Uterus (tissue), 4 donors: ENCODE results near the gene CRELD1. TPM values are rescaled to one million over a fixed set of nuclear protein-coding genes. Genes with fewer than 3 reads are reported as not detected.

Experiments
- DNase-seq, 2 donors: peaks; one replicate each; pipeline ENCODE4 v3.0.0-alpha.2; 2019 to 2020
- H3K27ac ChIP-seq, 2 donors: fragments of 200-600 bp; sonication (generic); 1 replicate in 1 of 2; 2 replicates in 1 of 2; pipeline ENCODE4 v1.5.1; 2016 to 2018
- H3K27me3 ChIP-seq, 2 donors: fragments of 200-600 bp; sonication (generic); one replicate each; pipeline ENCODE4 v1.5.1; 2018 to 2019; ENCODE audit warnings: control low read depth in 1 of 2
- H3K36me3 ChIP-seq, 2 donors: fragments of 200-600 bp; sonication (generic); one replicate each; pipeline ENCODE4 v1.5.1; 2019; ENCODE audit warnings: control low read depth in 1 of 2
- H3K4me1 ChIP-seq, 2 donors: fragments of 200-600 bp; sonication (generic); one replicate each; pipeline ENCODE4 v1.5.1; 2018 to 2019; ENCODE audit warnings: control low read depth in 1 of 2
- H3K4me3 ChIP-seq, 2 donors: fragments of 200-600 bp; sonication (generic); 1 replicate in 1 of 2; 2 replicates in 1 of 2; pipeline ENCODE4 v1.5.1; 2018 to 2019; ENCODE audit warnings: mild to moderate bottlenecking in 1 of 2
- H3K9me3 ChIP-seq, 2 donors: fragments of 200-600 bp; sonication (generic); one replicate each; pipeline ENCODE4 v1.5.1; 2019; ENCODE audit warnings: control low read depth in 1 of 2
- CTCF ChIP-seq, 4 experiments: fragments of 200-600 bp in 2 of 4; fragments of 450-650 bp in 2 of 4; sonication (generic) in 2 of 4; IDR thresholded peaks; one replicate each; pipeline ENCODE4 v1.5.1; 2016 to 2019; ENCODE audit warnings: antibody characterized with exemption in 4 of 4, mild to moderate bottlenecking in 2 of 4, moderate library complexity in 1 of 4
- POLR2A ChIP-seq, 2 donors: fragments of 450-650 bp; IDR thresholded peaks; one replicate each; pipeline ENCODE4 v1.6.1; 2016; ENCODE audit warnings: antibody characterized with exemption in 2 of 2, mild to moderate bottlenecking in 1 of 2, moderate library complexity in 1 of 2
- intact Hi-C: fragments of 100-400 bp; cut with DNase I; formaldehyde crosslinking; loops from one replicate; pipeline ENCODE4 v1.15.1; 2023; ENCODE audit warnings: low total_unique reads
- total RNA-seq, 4 donors: library from RNA; depleted of rRNA in 3 of 4; stranded (reverse); fragments of >200 nt in 3 of 4; gene quantifications; one replicate each; pipeline versions ENCODE4 v1.1.0 to v1.2.4, GENCODE V29; 2014 to 2023
- donor health status: DM: yes; HTN: yes; CAD: no.

The CRELD1 gene
- total RNA-seq, 4 donors from 2014 or later, result 20.4 to 38.8 (median 29.1) TPM

GRCh38 chr3:9942934-9943690 is 9.5 kb downstream of the CRELD1 start:
- no peaks in the 10 kb centered on the region for H3K9me3 ChIP-seq
- intact Hi-C loops, result no loop called here

GRCh38 chr3:9944271-9944670 is 10.6 kb downstream of the CRELD1 start:
- Histone ChIP-seq H3K4me1 (peaks cover 0 to 7% of the 10 kb centered on the region in 2 donors), H3K27me3 (no peaks in the 10 kb centered on the region), H3K4me3 (no peak overlapping the region), H3K27ac (no peak overlapping the region), H3K9me3 (no peaks in the 10 kb centered on the region), H3K36me3 (no peaks in the 10 kb centered on the region)
- intact Hi-C loops, result no loop called here
- TF ChIP-seq POLR2A (IDR thresholded peaks at IDR 0.05) (no peak), CTCF (IDR thresholded peaks at IDR 0.05) (no peak)
- DNase-seq, result no peak

More at GRCh38 chr3:9942934-9943690, 9.5 kb downstream of the CRELD1 start:
- peaks cover 0 to 7% of the 10 kb centered on the region in 2 donors for H3K4me1 ChIP-seq
- no peak for TF ChIP-seq CTCF (IDR thresholded peaks at IDR 0.05)
- no peak for TF ChIP-seq POLR2A (IDR thresholded peaks at IDR 0.05)
- DNase-seq, result no peak
- H3K27me3 ChIP-seq, result no peaks in the 10 kb centered on the region
- H3K27ac ChIP-seq, result no peak overlapping the region
- H3K36me3 ChIP-seq, result no peaks in the 10 kb centered on the region
- no peak overlapping the region for H3K4me3 ChIP-seq

GRCh38 chr3:9945358-9945757 is 11.7 kb downstream of the CRELD1 start:
- TF ChIP-seq POLR2A (IDR thresholded peaks at IDR 0.05) (no peak), CTCF (IDR thresholded peaks at IDR 0.05) (no peak)
- H3K9me3 ChIP-seq, result no peaks in the 10 kb centered on the region
- intact Hi-C loops, result no loop called here
- H3K4me1 ChIP-seq, result peaks cover 0 to 7% of the 10 kb centered on the region in 2 donors
- no peak overlapping the region for H3K27ac ChIP-seq
- H3K27me3 ChIP-seq, result no peaks in the 10 kb centered on the region
- no peak for DNase-seq
- H3K36me3 ChIP-seq, result no peaks in the 10 kb centered on the region
- no peak overlapping the region for H3K4me3 ChIP-seq

- intact Hi-C loops, result no loop called here
- no peaks in the 10 kb centered on the region for H3K27me3 ChIP-seq
- peak; percentile 67 to 95 (median 92) for TF ChIP-seq CTCF (IDR thresholded peaks at IDR 0.05)
- TF ChIP-seq POLR2A (IDR thresholded peaks at IDR 0.05), result peak; percentile 26 to 60
- peak overlapping the region; percentile 72 to 84 for H3K27ac ChIP-seq
- peak overlapping the region; percentile 45 to 54 for H3K4me3 ChIP-seq
- H3K9me3 ChIP-seq, result no peaks in the 10 kb centered on the region
- DNase-seq, result peak; percentile 87 to 89
- no peaks in the 10 kb centered on the region for H3K36me3 ChIP-seq
- H3K4me1 ChIP-seq, result peaks cover 0 to 7% of the 10 kb centered on the region in 2 donors
These were observed 12.7 kb downstream of the CRELD1 start for GRCh38 chr3:9946112-9947024.
